Skeletal muscle satellite cell (primary cell): ENCODE data around the gene SLC5A8.

ENCODE experiments used
- H3K27me3 ChIP-seq: 2 replicates; pipeline ENCODE4 v1.7.0; 2013; ENCODE audit warnings: low read length; ENCODE audit not compliant: control insufficient read depth, insufficient read depth
- H3K36me3 ChIP-seq: 2 replicates; pipeline ENCODE4 v1.7.0; 2013; ENCODE audit warnings: mild to moderate bottlenecking, control low read depth, low read length; ENCODE audit not compliant: insufficient read depth
- H3K4me1 ChIP-seq: 2 replicates; pipeline ENCODE4 v1.7.0; 2013; ENCODE audit warnings: low read length; ENCODE audit not compliant: control insufficient read depth, insufficient read depth
- H3K4me2 ChIP-seq: 2 replicates; pipeline ENCODE4 v1.7.0; 2013; ENCODE audit warnings: mild to moderate bottlenecking, low read length
- H3K4me3 ChIP-seq: 2 replicates; pipeline ENCODE4 v1.7.0; 2013; ENCODE audit warnings: low read length
- H3K9ac ChIP-seq: 2 replicates; pipeline ENCODE4 v1.7.0; 2013; ENCODE audit warnings: mild to moderate bottlenecking, low read depth, low read length, moderate library complexity
- H3K9me3 ChIP-seq: replicated peaks from 2 replicates; pipeline ENCODE4 v1.7.0; 2013; ENCODE audit warnings: mild to moderate bottlenecking, control low read depth, low read length

The SLC5A8 gene

DNA sequence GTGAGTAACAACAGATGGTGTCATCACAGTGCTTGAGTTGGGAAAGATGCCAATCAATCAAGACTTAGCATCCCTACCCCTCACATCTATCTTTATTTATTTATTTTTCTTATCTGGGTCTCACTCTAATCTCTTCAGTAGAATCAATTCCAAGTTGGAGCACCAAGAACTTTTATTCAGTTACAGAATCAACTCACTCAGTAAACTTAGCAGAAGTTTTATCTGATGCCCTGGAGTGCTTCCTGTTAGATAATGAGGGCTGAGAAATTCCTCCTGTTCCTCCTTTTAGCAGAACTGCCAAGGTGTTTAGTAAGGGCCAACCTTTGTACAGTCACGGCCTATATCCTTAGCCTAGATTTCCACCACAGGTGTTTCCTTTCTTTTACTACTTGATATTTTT, 11.3 kb upstream of the SLC5A8 start:
- Histone ChIP-seq H3K4me1 (no peaks in the 10 kb centered on the region), H3K4me2 (no peak overlapping the region), H3K9ac (no peak overlapping the region), H3K4me3 (no peak overlapping the region), H3K27me3 (peaks cover 12% of the 10 kb centered on the region), H3K9me3 (no peaks in the 10 kb centered on the region), H3K36me3 (no peaks in the 10 kb centered on the region)

DNA sequence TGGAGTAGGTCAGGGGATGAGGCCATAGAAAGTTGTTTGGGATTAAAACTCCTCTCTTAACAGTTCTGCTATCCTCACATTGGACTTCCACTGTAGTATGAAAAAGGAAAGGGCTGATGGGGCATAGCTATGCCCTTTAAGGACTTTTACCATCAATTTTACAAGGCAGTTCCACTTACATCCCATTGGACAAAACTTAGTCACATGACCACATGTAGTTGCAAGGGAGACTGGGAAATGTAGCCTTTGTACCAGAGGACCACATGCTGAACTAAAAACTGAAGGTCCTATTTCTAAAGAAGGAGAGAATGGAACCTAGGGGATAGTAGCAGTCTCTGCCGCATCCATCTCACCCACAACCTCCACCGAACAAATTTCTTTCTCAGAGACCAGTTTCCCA, 6.8 kb upstream of the SLC5A8 start:
- Histone ChIP-seq H3K9ac (no peak overlapping the region), H3K4me2 (no peak overlapping the region), H3K4me1 (no peaks in the 10 kb centered on the region), H3K4me3 (no peak overlapping the region), H3K36me3 (no peaks in the 10 kb centered on the region), H3K9me3 (no peaks in the 10 kb centered on the region), H3K27me3 (no peaks in the 10 kb centered on the region)

DNA sequence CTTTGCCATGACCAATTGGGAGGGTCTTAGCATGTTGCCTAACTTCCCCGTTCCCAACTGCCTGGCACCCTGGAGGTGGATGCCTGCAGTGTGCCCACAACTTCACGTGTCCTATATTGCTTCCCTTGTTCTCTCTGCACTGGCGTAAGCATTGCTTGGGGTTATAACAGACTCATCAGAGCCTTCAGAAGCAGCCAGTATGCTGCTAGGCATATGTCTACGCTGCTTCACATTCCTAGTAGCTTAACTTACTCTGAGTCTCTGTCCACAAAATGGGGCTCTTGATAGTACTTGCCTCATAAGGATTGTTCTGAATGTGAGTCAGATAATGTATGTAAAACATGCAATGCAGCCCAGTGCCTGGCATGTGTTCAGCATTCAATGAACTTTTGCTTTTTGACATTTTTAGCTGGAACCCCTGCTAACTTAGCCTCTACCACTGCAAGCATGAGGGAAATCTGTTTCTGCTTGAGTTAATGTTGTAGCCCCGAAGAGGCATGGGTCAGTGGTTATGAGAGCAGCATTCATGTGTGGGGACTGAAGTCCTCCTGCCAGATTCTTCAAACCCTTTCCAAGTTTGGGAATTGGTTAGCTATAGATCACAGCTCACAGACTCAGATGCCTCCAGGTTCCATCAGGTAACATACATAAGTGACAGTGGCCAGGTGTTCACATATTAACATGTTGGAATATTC, 2.8 kb downstream of the SLC5A8 start:
- peaks cover 44% of the 10 kb centered on the region for H3K27me3 ChIP-seq
- no peaks in the 10 kb centered on the region for H3K9me3 ChIP-seq
- no peak overlapping the region for H3K4me2 ChIP-seq
- H3K36me3 ChIP-seq = no peaks in the 10 kb centered on the region
- H3K4me3 ChIP-seq = no peak overlapping the region
- no peak overlapping the region for H3K9ac ChIP-seq
- peaks cover 6% of the 10 kb centered on the region for H3K4me1 ChIP-seq

DNA sequence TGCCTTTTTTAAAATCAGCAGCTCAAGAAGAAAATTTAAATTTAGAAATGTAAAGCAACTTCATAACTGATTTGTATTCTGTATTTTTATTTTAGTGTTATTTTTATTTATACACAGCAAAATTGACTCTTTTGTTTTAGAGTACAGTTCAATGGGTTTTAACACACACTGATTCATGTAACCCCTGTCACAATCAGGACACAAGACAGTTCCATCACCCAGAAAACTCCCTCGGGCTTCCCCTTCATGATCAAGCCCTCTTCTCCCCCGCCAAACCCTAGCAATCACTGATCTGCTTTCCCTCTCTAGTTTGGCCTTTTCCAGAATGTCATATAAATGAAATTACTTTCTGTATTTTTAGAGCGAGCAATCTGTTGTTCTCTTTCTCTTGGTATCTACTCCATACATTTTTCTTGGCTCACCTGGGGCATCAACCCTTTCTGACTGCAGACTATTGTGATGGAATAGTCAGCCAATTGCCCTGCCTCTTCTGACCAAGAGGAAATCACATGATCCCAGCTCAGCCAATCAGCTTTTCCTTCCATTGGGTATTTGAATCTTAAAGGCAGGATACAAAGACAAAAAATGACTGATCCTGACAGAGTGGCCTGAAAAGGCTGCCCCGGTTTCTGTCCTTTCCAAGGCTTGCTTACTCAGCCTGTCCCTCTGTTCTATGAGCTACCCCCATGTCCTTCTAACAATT, 5.3 kb downstream of the SLC5A8 start:
- Histone ChIP-seq H3K4me1 (peaks cover 3% of the 10 kb centered on the region), H3K4me2 (no peak overlapping the region), H3K9ac (no peak overlapping the region), H3K36me3 (no peaks in the 10 kb centered on the region), H3K4me3 (no peak overlapping the region), H3K27me3 (peaks cover 28% of the 10 kb centered on the region), H3K9me3 (no peaks in the 10 kb centered on the region)

DNA sequence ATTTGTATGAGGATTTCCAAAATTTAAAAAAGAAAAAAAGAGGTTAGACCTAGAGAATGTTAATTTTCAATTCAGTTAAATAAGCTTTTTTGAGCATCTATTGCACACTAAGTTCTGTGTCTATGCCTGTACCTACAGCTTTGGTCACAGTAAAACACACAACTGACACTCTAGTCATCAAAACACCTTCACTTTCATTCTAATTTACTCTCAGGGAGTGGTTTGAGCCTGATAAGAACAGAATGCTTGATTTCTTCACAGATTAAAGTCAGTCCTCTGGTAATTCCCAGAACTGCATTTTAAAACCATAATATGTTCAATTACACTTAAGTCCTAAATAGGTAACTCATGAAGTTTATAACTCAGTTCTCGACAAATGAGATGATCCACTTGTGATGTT, 9.2 kb downstream of the SLC5A8 start:
- Histone ChIP-seq H3K27me3 (no peaks in the 10 kb centered on the region), H3K9me3 (no peaks in the 10 kb centered on the region), H3K4me2 (no peak overlapping the region), H3K4me1 (no peaks in the 10 kb centered on the region), H3K4me3 (no peak overlapping the region), H3K9ac (no peak overlapping the region), H3K36me3 (no peaks in the 10 kb centered on the region)

DNA sequence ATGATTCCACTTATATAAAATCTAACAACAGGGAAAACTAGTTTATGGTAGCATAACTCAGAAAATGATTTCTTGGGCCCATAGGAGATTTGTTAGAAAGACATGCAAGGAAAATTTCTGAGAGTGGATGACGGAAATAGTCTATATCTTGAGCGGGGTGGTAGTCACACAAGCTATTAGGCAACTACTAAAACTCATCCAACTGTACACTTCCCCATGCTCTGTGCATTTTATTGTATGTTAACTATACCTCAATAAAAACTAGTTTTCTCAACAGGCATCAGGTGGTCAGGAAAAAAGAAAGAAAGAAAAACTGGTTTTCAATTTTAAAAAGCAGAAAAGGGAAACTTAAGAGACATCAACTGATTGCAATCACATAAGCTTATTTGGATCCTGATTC, 9.9 kb downstream of the SLC5A8 start:
- no peaks in the 10 kb centered on the region for H3K27me3 ChIP-seq
- no peaks in the 10 kb centered on the region for H3K36me3 ChIP-seq
- no peak overlapping the region for H3K9ac ChIP-seq
- no peaks in the 10 kb centered on the region for H3K9me3 ChIP-seq
- H3K4me2 ChIP-seq = no peak overlapping the region
- no peaks in the 10 kb centered on the region for H3K4me1 ChIP-seq
- H3K4me3 ChIP-seq = no peak overlapping the region

DNA sequence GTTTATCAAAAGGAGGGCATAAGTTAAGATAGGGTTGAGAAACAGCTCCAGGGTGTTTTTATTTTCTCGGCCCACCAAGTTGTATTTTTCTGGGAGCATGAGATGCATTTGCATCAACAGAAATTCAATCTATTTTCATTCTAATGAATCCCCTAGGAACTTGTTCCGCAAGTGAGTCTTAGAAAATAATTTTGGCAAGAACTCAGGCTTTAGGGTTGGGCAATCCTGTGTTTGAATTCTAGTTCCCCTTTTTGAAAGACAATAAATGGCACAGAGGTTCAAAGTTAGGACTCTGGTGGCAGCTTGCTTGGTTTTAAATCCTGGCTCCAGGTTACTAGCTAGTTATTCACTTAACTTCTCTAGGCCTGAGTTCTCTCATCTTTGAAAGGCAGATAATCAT, 23.7 kb downstream of the SLC5A8 start:
- Histone ChIP-seq H3K36me3 (no peaks in the 10 kb centered on the region), H3K4me1 (no peaks in the 10 kb centered on the region), H3K9me3 (no peaks in the 10 kb centered on the region), H3K4me2 (no peak overlapping the region), H3K9ac (no peak overlapping the region), H3K27me3 (no peaks in the 10 kb centered on the region), H3K4me3 (no peak overlapping the region)

DNA sequence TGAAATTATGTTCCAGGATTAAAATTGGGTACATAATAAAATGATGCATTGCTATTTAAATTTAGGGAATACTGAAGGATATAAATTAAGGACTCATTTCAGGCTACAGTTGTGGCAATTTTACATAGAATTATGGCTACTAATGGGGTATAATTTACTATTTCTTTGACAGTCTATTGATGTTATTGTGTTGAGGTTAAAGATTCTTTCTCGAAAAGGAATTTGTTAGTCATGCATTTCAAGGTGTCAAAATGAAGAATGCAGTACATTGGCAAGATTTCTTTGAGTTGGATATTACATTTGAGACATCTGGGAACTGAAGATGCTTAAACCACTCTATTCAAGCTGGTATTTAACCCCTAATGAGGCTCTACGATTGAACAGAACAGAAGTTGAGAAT, 28.3 kb downstream of the SLC5A8 start:
- Histone ChIP-seq H3K27me3 (peaks cover 4% of the 10 kb centered on the region), H3K9me3 (no peaks in the 10 kb centered on the region)

DNA sequence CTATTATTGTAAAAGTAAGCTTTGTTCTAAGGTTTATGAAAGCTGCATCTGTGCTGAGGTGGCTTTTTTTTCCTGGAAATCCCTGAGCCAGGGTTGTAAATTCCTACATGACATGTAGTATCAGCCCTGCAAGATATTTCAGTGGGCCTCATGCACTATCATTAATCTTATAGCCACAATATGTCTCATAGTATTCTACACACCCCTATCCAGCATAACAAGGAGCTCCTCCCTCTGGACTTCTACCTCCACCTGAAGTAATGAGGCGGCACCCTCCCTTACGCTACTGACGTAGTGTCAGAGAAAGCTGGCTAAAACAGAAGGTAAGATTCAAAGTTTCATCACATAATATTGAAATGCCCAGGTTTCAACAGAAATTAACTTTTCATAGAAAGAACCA, 35.5 kb downstream of the SLC5A8 start:
- Histone ChIP-seq H3K9ac (no peak overlapping the region), H3K36me3 (no peaks in the 10 kb centered on the region), H3K4me1 (no peaks in the 10 kb centered on the region), H3K4me3 (no peak overlapping the region), H3K27me3 (peaks cover 6% of the 10 kb centered on the region), H3K9me3 (no peaks in the 10 kb centered on the region), H3K4me2 (no peak overlapping the region)

More for the DNA sequence above, 28.3 kb downstream of the SLC5A8 start:
- Histone ChIP-seq H3K9ac (no peak overlapping the region), H3K36me3 (no peaks in the 10 kb centered on the region), H3K4me1 (no peaks in the 10 kb centered on the region), H3K4me2 (no peak overlapping the region), H3K4me3 (no peak overlapping the region)

DNA sequence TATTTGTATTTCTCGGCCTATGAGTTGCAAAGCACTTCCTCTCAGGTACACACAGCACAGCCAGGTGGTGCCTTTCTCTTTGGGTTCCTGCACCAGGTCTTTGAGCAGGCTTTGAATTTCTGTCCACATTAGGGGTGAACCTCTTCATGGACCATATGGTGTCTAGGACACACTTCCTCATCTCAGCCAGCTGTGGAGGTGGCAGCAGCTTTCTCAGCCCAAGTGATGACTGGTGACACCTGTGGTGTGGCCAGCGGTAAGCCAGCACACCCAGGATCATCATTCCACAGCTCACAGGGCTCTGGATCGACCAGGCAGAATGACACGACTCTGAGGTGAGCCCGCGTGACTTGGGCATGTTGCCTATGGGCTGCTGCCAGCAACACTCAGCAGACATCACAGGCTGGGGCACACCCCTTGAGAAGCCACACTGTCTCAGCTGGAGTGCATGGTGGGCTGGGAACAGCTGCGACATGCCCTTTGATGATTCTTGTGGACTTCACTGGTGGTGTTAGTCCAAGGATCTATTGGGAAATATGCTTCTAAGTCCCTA, 36.8 kb downstream of the SLC5A8 start:
- Histone ChIP-seq H3K27me3 (peaks cover 4% of the 10 kb centered on the region), H3K4me3 (no peak overlapping the region), H3K4me2 (no peak overlapping the region), H3K4me1 (no peaks in the 10 kb centered on the region), H3K36me3 (no peaks in the 10 kb centered on the region), H3K9ac (no peak overlapping the region), H3K9me3 (no peaks in the 10 kb centered on the region)

DNA sequence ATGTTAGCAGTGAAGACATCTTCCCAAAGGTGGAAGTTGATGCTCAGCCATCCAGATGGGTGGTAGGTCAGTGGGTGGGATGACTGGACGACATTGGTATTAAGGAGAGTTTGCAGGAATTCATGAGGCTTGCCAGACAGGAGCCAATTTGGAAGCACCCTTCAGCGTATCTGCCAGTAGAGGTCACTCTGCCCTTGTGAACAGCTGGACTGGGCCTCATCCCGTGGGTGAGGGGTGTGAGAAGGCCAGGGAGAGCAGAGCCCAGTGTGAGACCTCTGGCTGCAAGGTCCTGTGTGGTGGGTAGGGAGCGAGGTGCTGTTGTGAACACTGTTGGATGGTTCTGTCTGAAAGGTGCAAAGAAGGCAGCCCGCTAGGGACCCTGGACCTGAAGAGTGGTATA, 37.7 kb downstream of the SLC5A8 start:
- Histone ChIP-seq H3K27me3 (peaks cover 2% of the 10 kb centered on the region), H3K4me2 (no peak overlapping the region), H3K9ac (no peak overlapping the region), H3K36me3 (no peaks in the 10 kb centered on the region), H3K9me3 (no peaks in the 10 kb centered on the region), H3K4me1 (no peaks in the 10 kb centered on the region), H3K4me3 (no peak overlapping the region)

DNA sequence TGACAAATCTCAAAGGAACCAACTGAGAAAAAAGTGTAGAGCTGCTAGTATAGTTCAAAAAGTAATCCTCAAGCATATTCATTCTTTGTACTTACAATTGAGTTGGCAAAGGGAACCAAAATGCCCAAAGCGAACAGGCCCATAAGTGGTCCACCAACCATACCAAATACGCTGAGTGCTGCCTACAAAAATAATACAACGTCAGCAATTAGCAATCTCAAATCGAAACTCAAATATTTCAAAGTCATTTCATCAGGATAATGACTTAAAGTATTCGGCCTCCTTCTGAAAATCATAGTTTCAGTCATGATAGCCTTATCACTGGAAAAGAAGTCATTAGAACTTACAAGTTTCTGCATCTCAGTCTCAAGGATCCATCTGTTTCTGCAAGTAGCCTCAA, 42.0 kb downstream of the SLC5A8 start:
- H3K36me3 ChIP-seq = no peaks in the 10 kb centered on the region
- no peak overlapping the region for H3K9ac ChIP-seq
- H3K4me3 ChIP-seq = no peak overlapping the region
- H3K4me1 ChIP-seq = no peaks in the 10 kb centered on the region
- no peak overlapping the region for H3K4me2 ChIP-seq
- no peaks in the 10 kb centered on the region for H3K9me3 ChIP-seq
- no peaks in the 10 kb centered on the region for H3K27me3 ChIP-seq
